ENCODE measurements around the gene TSHZ3.

DNA sequence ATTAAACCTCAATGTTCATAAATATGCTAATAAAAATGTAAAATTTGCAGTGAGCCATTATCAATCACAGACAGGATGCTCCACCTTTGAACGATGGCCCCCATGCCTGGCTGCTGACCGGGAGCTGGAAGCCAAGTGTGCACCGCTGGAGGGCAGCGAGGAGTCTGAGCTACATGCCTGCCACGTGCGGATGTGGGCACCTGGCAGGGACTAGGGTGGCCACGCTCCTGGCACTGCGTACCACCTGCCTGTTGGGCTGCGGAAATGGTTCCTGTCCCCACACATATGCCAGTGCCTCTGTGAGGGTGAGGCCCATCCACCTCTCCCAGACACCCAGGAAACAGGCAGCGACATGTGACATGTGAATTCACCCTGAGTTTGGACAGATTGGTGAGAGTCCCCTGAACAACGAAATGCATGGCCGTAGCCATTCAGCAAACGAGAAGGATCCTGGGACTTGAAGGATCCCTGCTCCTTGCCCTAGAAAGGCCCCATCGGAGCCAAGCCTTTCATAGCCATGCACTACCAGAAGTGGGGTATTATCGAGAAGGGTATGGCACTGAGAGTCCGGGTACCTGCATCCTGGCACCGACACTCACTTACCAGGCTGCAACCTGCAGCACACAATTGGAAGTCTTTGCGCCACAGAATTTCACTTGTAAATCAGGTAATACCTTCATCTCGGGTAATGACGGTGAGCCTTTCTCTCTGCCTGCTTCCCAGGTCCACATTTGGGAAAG, 35.8 kb downstream of the TSHZ3 start:
- TF ChIP-seq SIN3A (IDR thresholded peaks at IDR 0.05; ENCODE audit: borderline replicate concordance, insufficient read depth, low read length): no peak
- no peak for TF ChIP-seq FOXP2 (optimal IDR thresholded peaks at IDR 0.05; ENCODE audit: borderline replicate concordance, extremely low read depth, extremely low read length, insufficient read depth)
- TF ChIP-seq POLR2AphosphoS5 (IDR thresholded peaks at IDR 0.05; ENCODE audit: low read depth, low read length): no peak
- TF ChIP-seq TAF1 (IDR thresholded peaks at IDR 0.05; ENCODE audit: borderline replicate concordance, insufficient read depth, low read length): no peak
- TF ChIP-seq, protein P1, sequence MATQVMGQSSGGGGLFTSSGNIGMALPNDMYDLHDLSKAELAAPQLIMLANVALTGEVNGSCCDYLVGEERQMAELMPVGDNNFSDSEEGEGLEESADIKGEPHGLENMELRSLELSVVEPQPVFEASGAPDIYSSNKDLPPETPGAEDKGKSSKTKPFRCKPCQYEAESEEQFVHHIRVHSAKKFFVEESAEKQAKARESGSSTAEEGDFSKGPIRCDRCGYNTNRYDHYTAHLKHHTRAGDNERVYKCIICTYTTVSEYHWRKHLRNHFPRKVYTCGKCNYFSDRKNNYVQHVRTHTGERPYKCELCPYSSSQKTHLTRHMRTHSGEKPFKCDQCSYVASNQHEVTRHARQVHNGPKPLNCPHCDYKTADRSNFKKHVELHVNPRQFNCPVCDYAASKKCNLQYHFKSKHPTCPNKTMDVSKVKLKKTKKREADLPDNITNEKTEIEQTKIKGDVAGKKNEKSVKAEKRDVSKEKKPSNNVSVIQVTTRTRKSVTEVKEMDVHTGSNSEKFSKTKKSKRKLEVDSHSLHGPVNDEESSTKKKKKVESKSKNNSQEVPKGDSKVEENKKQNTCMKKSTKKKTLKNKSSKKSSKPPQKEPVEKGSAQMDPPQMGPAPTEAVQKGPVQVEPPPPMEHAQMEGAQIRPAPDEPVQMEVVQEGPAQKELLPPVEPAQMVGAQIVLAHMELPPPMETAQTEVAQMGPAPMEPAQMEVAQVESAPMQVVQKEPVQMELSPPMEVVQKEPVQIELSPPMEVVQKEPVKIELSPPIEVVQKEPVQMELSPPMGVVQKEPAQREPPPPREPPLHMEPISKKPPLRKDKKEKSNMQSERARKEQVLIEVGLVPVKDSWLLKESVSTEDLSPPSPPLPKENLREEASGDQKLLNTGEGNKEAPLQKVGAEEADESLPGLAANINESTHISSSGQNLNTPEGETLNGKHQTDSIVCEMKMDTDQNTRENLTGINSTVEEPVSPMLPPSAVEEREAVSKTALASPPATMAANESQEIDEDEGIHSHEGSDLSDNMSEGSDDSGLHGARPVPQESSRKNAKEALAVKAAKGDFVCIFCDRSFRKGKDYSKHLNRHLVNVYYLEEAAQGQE (IDR thresholded peaks at IDR 0.05; ENCODE audit: insufficient read depth in 1 of 2, low read depth in 2 of 2, low read length in 2 of 2): no peak

All from PFSK-1 (cell line).